ENCODE data around the gene TACR1. TPM values are rescaled to one million over a fixed set of nuclear protein-coding genes. Genes with fewer than 3 reads are reported as not detected.

TACR1 gene
- total RNA-seq, 1 experiment from 2014 or later = not detected

GRCh38 chr2:75068546-75068945 lies 130.8 kb downstream of the TACR1 start:
- no peaks in the 10 kb centered on the region for H3K79me2 ChIP-seq (ENCODE audit: low read length)
- ChIA-PET CTCF (no interaction called here), POLR2A (ENCODE audit: unreplicated experiment) (no interaction called here)
- no peak overlapping the region for H3K4me3 ChIP-seq (ENCODE audit: low read length)
- DNase-seq = no peak
- no peak overlapping the region for H3K9ac ChIP-seq (ENCODE audit: low read length)
- H2AFZ ChIP-seq (ENCODE audit: low read length) = no peak overlapping the region
- H3K9me3 ChIP-seq (ENCODE audit: low read length) = no peaks in the 10 kb centered on the region
- no peaks in the 10 kb centered on the region for H3K4me1 ChIP-seq (ENCODE audit: insufficient read depth, low read length)
- no peaks in the 10 kb centered on the region for H4K20me1 ChIP-seq (ENCODE audit: low read length)
- TF ChIP-seq EZH2 (IDR thresholded peaks at IDR 0.05; ENCODE audit: low read length, unreplicated experiment) (no peak), EZH2phosphoT487 (IDR thresholded peaks at IDR 0.05; ENCODE audit: borderline replicate concordance, low read length) (no peak), CTCF (conservative IDR thresholded peaks at IDR 0.05; ENCODE audit: low read depth, low read length) (no peak)
- BruUV-seq (replicated peaks) = no TSS peak
- no peak for ATAC-seq
- intact Hi-C loops (cut with micrococcal nuclease) = loop anchor here (5.0 kb wide), 1 partner anchor 334 kb away; no protein-coding TSS in a partner anchor
- H3K9me2 ChIP-seq (replicated peaks; ENCODE audit: low read length) = no peaks in the 10 kb centered on the region
- H3K36me3 ChIP-seq (ENCODE audit: low read depth, low read length) = no peaks in the 10 kb centered on the region
- H3K27me3 ChIP-seq (ENCODE audit: low read length) = no peaks in the 10 kb centered on the region
- no peak overlapping the region for H3K4me2 ChIP-seq (ENCODE audit: low read length)
- no peaks in the 10 kb centered on the region for H3F3A ChIP-seq (ENCODE audit: low read length, unreplicated experiment)
- H3K27ac ChIP-seq (ENCODE audit: low read length) = no peak overlapping the region

- no peaks in the 10 kb centered on the region for H3K36me3 ChIP-seq (ENCODE audit: low read depth, low read length)
- no peaks in the 10 kb centered on the region for H3K79me2 ChIP-seq (ENCODE audit: low read length)
- ChIA-PET CTCF (no interaction called here), POLR2A (ENCODE audit: unreplicated experiment) (no interaction called here)
- H3K4me3 ChIP-seq (ENCODE audit: low read length) = no peak overlapping the region
- H3K9ac ChIP-seq (ENCODE audit: low read length) = no peak overlapping the region
- ATAC-seq = no peak
- BruUV-seq (replicated peaks) = no TSS peak
- intact Hi-C loops (cut with micrococcal nuclease) = loop anchor here (5.0 kb wide), 1 partner anchor 335 kb away; no protein-coding TSS in a partner anchor
- no peaks in the 10 kb centered on the region for H3K9me3 ChIP-seq (ENCODE audit: low read length)
- TF ChIP-seq EZH2phosphoT487 (IDR thresholded peaks at IDR 0.05; ENCODE audit: borderline replicate concordance, low read length) = no peak
- no peak for TF ChIP-seq CTCF (conservative IDR thresholded peaks at IDR 0.05; ENCODE audit: low read depth, low read length)
- no peak for TF ChIP-seq EZH2 (IDR thresholded peaks at IDR 0.05; ENCODE audit: low read length, unreplicated experiment)
- H2AFZ ChIP-seq (ENCODE audit: low read length) = no peak overlapping the region
- H3K27ac ChIP-seq (ENCODE audit: low read length) = no peak overlapping the region
- no peaks in the 10 kb centered on the region for H3K4me1 ChIP-seq (ENCODE audit: insufficient read depth, low read length)
- H3K27me3 ChIP-seq (ENCODE audit: low read length) = no peaks in the 10 kb centered on the region
- H3K9me2 ChIP-seq (replicated peaks; ENCODE audit: low read length) = no peaks in the 10 kb centered on the region
- no peaks in the 10 kb centered on the region for H4K20me1 ChIP-seq (ENCODE audit: low read length)
- no peak for DNase-seq
- H3K4me2 ChIP-seq (ENCODE audit: low read length) = no peak overlapping the region
- H3F3A ChIP-seq (ENCODE audit: low read length, unreplicated experiment) = no peaks in the 10 kb centered on the region
These were observed 131.8 kb downstream of the TACR1 start for GRCh38 chr2:75067506-75067905.

DNA sequence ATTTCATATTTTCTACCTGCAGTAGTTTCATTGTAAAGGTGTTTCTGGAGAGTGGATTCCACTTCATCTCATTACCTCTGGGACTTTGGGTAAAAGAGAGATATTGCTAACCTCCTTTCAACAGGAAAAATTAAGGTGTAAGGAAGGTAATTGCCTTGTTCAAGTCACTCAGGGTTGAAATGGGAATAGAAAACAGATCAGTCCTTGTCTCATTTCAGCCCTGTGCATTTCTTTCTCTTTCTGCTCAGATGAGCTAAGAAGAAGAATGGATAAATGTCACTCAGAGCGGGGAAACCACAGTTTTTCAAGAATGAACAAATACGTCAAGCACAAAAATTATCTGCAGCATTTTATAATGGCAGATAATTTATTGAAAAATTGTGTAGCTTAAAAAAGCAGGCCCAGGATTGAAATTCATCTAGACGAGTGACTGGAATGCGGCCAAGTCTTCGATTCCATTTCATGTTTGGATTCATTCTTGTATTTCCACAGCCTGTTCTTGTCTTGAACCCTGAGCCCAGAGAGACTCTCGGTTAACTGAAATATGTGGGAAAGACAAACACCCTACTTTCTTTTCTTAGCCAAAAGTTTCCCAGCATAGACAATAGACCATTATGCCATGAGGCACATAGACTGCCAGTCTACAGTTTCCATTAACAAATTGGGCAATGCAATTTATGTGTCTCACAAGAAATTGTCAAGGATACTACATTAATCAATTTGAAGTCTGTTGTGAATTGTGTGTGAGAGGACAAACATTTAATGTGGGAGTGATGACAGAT lies 133.0 kb downstream of the TACR1 start:
- POLR2A ChIA-PET (ENCODE audit: unreplicated experiment) = no interaction called here

More for the DNA sequence above, 133.0 kb downstream of the TACR1 start:
- H3K9me3 ChIP-seq (ENCODE audit: low read length) = no peaks in the 10 kb centered on the region
- no peak overlapping the region for H3K27ac ChIP-seq (ENCODE audit: low read length)
- no peaks in the 10 kb centered on the region for H3K27me3 ChIP-seq (ENCODE audit: low read length)
- H3K4me3 ChIP-seq (ENCODE audit: low read length) = no peak overlapping the region
- H3K79me2 ChIP-seq (ENCODE audit: low read length) = no peaks in the 10 kb centered on the region
- CTCF ChIA-PET = no interaction called here
- no peak for ATAC-seq
- H3K36me3 ChIP-seq (ENCODE audit: low read depth, low read length) = no peaks in the 10 kb centered on the region
- no peaks in the 10 kb centered on the region for H3K9me2 ChIP-seq (replicated peaks; ENCODE audit: low read length)
- no peaks in the 10 kb centered on the region for H3F3A ChIP-seq (ENCODE audit: low read length, unreplicated experiment)
- intact Hi-C loops (cut with micrococcal nuclease) = loop anchor here (5.0 kb wide), 1 partner anchor 336 kb away; no protein-coding TSS in a partner anchor
- H3K9ac ChIP-seq (ENCODE audit: low read length) = no peak overlapping the region
- H4K20me1 ChIP-seq (ENCODE audit: low read length) = no peaks in the 10 kb centered on the region
- H2AFZ ChIP-seq (ENCODE audit: low read length) = no peak overlapping the region
- BruUV-seq (replicated peaks) = no TSS peak
- H3K4me2 ChIP-seq (ENCODE audit: low read length) = no peak overlapping the region
- DNase-seq = no peak
- H3K4me1 ChIP-seq (ENCODE audit: insufficient read depth, low read length) = no peaks in the 10 kb centered on the region
- TF ChIP-seq EZH2 (IDR thresholded peaks at IDR 0.05; ENCODE audit: low read length, unreplicated experiment) (no peak), CTCF (conservative IDR thresholded peaks at IDR 0.05; ENCODE audit: low read depth, low read length) (no peak), EZH2phosphoT487 (IDR thresholded peaks at IDR 0.05; ENCODE audit: borderline replicate concordance, low read length) (no peak)
